ENCODE measurements around the gene MRC1. TPM values are rescaled to one million over a fixed set of nuclear protein-coding genes. Genes with fewer than 3 reads are reported as not detected.

The MRC1 gene
- total RNA-seq, 1 donor: under 0.01 TPM

DNA sequence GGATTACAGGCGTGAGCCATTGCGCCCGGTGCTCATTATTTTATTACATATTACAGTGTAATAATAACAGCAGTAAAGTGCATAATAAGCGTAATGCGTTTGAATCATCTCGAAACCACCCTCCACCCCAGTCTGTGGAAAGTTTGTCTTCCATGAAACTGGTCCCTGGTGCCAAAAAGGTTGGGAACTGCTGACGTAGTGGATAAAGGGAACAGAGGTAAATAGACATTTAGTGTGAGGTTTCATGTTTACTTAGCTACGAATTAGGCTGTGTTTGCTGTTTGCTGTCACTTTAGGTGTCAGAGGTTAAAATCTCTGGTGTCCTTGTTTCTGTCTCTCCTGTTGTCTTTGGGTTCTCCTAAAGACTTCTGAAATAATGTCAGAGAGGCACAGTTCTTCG is 82.3 kb downstream of the MRC1 start:
- DNase-seq (ENCODE audit: low read depth): no peak
- TF ChIP-seq, protein P1, sequence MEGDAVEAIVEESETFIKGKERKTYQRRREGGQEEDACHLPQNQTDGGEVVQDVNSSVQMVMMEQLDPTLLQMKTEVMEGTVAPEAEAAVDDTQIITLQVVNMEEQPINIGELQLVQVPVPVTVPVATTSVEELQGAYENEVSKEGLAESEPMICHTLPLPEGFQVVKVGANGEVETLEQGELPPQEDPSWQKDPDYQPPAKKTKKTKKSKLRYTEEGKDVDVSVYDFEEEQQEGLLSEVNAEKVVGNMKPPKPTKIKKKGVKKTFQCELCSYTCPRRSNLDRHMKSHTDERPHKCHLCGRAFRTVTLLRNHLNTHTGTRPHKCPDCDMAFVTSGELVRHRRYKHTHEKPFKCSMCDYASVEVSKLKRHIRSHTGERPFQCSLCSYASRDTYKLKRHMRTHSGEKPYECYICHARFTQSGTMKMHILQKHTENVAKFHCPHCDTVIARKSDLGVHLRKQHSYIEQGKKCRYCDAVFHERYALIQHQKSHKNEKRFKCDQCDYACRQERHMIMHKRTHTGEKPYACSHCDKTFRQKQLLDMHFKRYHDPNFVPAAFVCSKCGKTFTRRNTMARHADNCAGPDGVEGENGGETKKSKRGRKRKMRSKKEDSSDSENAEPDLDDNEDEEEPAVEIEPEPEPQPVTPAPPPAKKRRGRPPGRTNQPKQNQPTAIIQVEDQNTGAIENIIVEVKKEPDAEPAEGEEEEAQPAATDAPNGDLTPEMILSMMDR (IDR thresholded peaks at IDR 0.05; ENCODE audit: insufficient read depth, low read depth, low read length): no peak
- no peak overlapping the region for H3K4me3 ChIP-seq (ENCODE audit: low read depth, low read length)

DNA sequence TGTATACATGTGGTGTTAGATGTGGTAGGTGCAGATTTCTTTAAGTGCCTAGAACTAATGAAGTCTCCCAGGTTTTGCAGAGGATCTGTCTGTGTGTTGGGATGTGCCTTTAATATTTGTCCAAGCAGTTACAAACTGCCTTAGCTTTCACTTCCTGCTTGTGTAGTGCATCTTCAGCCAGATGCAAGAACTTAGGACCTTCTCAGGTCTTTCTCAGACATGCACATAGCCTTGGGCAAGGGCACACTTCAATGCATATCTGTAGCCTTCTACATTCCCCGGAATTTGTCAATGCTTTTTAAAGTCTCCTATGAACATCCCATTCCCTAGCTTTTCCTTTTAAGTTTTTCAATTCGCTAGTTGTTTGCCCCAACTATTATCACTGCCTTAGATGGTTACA is 95.4 kb downstream of the MRC1 start:
- H3K4me3 ChIP-seq (ENCODE audit: low read depth, low read length): no peak overlapping the region
- DNase-seq (ENCODE audit: low read depth): no peak
- TF ChIP-seq, protein P1 (IDR thresholded peaks at IDR 0.05; ENCODE audit: insufficient read depth, low read depth, low read length): no peak

DNA sequence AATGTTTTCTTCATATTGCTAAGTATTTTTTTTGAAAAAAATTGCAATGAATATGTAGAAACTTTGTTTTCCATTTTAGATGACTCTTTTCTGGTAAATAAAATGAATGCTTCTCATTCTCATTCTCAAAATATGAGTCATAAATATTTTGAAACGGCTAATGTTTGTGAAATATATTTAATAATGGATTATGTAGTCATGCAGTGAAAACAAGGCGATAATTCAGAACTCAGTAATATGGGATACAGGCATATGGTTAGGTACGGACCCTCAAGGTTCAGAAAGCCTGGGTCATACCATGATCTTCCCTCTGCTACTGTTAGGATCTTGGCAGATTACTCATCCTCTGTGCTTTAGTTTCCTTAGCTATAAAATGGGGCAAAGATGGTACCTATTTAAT is 96.3 kb downstream of the MRC1 start:
- TF ChIP-seq, protein P1 (IDR thresholded peaks at IDR 0.05; ENCODE audit: insufficient read depth, low read depth, low read length): no peak
- peak; percentile 11 for DNase-seq (ENCODE audit: low read depth)
- no peak overlapping the region for H3K4me3 ChIP-seq (ENCODE audit: low read depth, low read length)

DNA sequence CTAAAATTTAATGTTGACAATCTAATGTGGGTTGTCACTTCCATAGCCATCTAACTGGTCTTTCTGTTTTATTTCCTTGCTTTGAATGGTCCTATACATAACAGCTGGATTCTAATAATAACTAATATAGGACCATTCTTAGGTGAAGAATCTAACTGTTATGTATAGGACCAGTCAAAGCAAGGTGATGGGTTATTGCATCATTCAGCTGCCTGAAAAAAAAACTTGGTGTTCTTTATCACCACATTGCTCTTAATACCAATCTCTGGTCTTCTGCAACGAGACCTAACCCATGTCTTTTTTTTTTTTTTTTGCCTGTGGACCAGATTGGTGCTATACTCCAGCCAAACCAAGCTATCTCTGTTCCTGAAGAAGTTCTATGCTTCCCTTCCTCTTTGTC is 96.9 kb downstream of the MRC1 start:
- H3K4me3 ChIP-seq (ENCODE audit: low read depth, low read length): no peak overlapping the region
- no peak for DNase-seq (ENCODE audit: low read depth)
- TF ChIP-seq, protein P1 (IDR thresholded peaks at IDR 0.05; ENCODE audit: insufficient read depth, low read depth, low read length): no peak

DNA sequence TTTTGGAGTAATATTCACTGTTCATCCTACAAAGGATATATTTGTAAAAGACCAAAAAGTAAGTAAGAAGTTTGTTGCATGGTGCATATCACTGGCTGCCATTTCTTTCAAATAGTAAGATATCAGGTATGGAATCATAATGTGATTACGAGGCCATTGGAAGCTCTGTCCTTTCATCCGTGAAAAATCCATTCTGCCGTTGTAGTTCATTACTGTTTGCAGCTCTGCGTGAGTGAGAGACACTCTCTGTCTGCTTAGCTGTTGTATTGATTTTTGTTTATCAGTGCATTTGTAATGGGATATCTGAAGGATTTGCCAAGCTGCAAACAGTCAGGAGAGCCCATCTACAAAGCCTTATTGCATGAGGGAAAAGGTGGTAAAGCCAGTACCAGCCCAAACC is 98.5 kb downstream of the MRC1 start:
- TF ChIP-seq, protein P1 (IDR thresholded peaks at IDR 0.05; ENCODE audit: insufficient read depth, low read depth, low read length): no peak
- no peak for DNase-seq (ENCODE audit: low read depth)

DNA sequence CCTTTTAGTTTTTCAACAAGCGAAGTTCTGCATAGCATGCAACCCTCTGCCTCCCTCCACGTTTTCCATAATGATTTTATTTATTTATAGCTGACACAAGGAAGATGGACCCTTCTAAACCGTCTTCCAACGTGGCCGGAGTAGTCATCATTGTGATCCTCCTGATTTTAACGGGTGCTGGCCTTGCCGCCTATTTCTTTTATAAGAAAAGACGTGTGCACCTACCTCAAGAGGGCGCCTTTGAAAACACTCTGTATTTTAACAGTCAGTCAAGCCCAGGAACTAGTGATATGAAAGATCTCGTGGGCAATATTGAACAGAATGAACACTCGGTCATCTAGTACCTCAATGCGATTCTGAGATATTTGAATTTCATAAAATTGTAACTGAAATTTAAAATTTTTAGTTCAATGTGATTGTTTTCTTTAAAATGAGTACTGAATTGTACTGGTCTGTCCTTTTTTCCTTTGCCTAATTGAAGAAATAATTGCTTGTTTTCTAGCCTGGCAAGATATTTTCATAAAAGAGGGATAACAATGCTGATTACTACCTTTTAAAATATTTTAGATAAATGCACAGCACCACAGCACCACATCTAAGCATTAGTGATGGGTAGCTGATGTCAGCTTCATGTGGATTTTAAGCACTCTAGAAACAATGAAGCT is 101.1 kb downstream of the MRC1 start:
- TF ChIP-seq, protein P1 (IDR thresholded peaks at IDR 0.05; ENCODE audit: insufficient read depth, low read depth, low read length): peak; percentile 60
- no peak overlapping the region for H3K4me3 ChIP-seq (ENCODE audit: low read depth, low read length)
- DNase-seq (ENCODE audit: low read depth): peak; percentile 49

More for the DNA sequence above, 98.5 kb downstream of the MRC1 start:
- no peak overlapping the region for H3K4me3 ChIP-seq (ENCODE audit: low read depth, low read length)

DNA sequence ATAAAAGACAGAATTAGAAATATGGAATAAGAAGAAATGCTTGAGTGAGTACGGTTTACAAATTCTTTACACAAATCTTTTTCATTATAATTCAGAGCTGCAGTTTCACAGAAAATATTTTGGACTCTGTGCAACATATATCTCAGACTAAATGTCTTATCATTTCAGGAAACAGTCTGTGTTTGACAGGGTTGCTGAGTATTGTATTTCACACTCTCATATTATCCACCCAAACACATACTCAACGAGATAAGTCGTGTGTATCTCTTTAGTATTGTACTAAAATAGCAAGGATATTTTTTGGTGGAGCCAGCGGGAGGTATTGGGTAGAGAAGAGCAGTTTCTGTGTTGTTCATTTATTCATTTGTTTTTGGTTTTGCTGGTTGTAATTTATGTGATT is 103.6 kb downstream of the MRC1 start:
- TF ChIP-seq, protein P1 (IDR thresholded peaks at IDR 0.05; ENCODE audit: insufficient read depth, low read depth, low read length): no peak
- H3K4me3 ChIP-seq (ENCODE audit: low read depth, low read length): no peak overlapping the region
- DNase-seq (ENCODE audit: low read depth): no peak

Data from fibroblast of villous mesenchyme (primary cell).